GM18867 (cell line): ENCODE data around the gene RPL37.
"Not testable (repeated sequence)": the region's sequence is repeated elsewhere in the genome, so short reads cannot be mapped to it uniquely, and the experiment has no call there.

ENCODE experiments used
- ATAC-seq: cut with Tn5 transposase; IDR thresholded peaks from one replicate; pipeline ENCODE4 v1.9.1; 2021; ENCODE audit warnings: mild to moderate bottlenecking, moderate library complexity; ENCODE audit not compliant: unreplicated experiment

The RPL37 gene

DNA sequence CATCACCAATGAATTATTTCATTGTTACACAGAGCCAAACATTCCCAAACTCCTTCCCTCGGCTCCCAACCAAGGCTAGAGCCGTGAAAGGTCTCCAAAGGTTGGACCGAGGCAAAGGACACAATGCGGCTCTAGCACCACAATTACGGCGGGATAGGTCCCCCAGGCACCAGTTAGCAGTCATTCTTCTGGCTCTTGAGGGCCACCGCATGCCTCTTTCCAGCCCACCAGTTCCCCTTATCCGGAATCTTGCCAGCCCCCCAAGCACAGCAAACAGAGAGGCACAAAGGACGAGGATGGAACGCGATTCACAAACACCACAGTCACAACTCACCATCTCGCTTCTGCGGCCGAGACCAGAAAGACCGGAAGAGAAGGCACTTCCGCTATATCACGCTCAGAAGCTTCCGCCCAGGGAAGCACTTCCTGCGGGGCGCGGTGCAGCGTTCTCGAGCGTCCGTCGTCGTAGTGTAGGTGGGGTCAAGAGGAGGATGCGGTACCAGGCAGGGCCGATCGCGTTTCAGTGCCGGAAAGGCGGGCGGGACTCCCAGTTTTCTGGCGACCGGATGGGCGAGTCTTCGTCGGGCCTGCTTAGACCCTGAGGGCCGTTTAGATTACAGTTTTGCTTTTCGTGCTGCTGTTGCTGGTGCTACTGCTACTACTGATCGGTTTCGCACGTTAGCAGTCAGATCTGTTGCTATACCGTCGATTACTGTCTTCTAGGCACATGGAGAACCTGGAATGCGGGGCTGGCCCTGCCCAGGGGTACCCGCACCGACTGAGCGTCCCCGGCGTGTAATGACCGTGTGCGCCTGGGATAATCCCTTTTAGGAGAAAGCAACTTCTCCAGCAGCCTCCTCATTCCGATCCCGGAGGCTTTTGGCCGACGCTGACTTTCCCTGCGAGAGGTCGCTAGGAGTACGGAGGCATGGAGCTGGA lies at the start of gene RPL37:
Gene RPL37, minus strand, starts transcription at position 374 of the 939 bp plus-strand sequence. Its CDS starts 37 bp downstream, at position 337.
- peak; percentile 97 for ATAC-seq

DNA sequence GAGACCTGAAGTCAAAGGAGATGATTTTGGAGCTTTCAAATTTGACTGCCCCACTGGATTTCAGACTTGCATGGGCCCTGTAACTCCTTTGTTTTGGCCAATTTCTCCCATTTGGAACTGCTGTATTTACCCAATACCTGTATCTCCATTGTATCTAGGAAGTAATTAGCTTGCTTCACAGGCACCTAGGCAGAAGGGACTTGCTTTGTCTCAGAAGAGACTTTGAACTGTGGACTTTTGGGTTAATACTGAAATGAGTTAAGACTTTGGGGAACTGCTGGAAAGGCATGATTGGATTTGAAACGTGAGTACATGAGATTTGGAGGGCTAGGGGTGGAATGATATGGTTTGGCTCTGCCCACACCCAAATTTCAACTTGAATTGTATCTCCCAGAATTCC lies 48.0 kb upstream of the RPL37 start:
- ATAC-seq: not testable (repeated sequence)

DNA sequence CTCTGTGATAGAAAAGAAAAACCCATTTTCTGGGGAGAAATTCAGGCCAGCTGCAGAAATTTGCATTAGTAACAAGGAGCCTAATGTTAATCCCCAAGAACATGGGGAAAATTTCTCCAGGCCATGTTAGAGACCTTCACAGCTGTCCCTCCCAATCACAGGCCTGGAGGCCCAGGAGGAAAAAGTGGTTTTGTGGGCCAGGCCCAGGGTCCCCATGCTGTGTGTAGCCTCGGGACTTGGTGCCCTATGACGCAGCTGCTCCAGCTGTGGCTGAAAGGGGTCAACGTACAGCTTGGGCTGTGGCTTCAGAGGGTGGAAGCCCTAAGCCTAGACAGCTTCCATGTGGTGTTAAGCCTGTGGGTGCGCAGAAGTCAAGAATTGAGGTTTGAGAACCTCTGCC lies 47.3 kb upstream of the RPL37 start:
- ATAC-seq: no peak

DNA sequence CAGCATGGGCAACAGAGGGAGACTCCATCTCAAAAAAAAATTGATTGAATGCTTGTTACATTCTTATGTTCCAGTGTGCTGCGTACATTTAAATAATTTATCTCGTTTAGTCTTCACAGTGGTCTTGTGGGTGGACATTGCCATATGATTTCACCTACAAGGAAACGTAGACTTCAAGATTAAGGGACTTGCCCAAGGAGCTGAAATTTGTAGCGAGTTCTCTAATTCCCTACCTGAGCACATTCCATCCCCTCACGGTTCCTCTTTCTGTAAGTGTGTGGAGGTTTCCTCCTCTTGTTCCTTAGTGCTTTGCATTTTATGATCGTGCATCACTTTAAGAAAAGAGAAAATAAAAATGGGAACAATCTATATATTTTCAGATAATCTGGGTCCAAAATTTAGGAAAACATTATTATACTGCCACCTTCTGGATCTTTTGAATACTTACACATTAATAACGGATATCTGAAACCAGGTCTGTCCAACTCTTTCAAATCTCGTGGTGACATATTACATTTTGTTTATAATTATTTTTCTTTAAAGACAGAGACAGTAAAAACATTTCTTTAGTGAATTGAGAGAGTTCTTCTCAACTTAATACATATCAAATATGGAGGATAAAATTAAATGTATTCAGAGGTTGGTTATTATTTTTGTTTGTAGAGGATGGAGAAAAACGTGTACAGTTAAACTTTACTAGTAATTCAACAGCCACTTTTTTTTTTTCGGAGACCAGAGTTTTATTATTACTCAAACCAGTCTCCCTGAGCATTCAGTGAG lies 44.3 kb upstream of the RPL37 start:
- ATAC-seq: peak; percentile 79

- ATAC-seq: no peak
Measured at GRCh38 chr5:40877371-40877988, 42.5 kb upstream of the RPL37 start.

DNA sequence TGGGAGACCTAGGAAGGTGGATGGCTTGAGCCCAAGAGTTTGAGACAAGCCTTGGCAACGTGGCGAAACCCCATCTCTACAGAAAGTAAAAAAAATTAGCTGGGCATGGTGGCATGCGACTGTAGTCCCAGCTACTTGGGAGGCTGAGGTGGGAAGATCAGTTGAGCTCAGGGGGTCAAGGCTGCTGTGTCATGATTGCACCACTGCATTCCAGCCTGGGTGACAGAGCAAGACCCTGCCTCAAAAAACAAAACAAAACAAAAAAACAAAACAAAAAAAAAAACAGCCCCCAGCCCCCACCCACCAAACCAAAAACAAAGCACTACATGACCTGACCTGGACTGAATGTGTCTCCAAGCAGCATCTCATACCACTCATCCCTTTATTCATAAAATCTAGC lies 40.9 kb upstream of the RPL37 start:
- no peak for ATAC-seq

DNA sequence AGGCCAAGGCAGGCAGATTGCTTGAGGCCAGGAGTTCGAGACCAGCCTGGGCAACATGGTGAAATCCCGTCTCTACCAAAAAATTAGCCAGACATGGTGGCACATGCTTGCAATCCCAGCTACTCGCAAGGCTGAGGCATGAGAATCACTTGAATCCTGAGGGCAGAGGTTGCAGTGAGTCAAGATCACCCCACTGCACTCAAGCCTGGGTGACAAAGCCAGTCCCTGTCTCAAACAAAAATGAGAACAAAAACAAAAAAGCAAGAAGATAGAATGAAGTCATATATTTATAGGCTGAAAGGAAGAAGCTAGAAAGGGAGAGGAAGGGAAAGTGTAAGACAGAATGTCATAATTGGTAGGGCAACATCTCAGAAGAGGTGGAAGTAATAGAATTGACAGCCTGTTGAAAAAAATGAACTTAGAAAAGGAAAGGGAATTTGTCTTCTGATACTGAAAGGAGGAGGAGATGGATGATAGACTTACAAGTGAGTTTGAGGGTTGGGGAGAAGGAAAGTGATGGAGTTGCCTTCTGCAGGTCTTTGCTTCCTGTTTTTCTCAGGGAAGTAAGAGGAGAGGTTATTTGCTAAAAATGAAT lies 38.4 kb upstream of the RPL37 start:
- no peak for ATAC-seq

GRCh38 chr5:40872253-40872652 lies 37.2 kb upstream of the RPL37 start:
- not testable (repeated sequence) for ATAC-seq

- ATAC-seq: no peak
Measured at GRCh38 chr5:40871177-40871576, 36.2 kb upstream of the RPL37 start.

GRCh38 chr5:40869384-40869783 lies 34.4 kb upstream of the RPL37 start:
- ATAC-seq: no peak

- no peak for ATAC-seq
Measured at GRCh38 chr5:40866844-40867243, 31.8 kb upstream of the RPL37 start.

DNA sequence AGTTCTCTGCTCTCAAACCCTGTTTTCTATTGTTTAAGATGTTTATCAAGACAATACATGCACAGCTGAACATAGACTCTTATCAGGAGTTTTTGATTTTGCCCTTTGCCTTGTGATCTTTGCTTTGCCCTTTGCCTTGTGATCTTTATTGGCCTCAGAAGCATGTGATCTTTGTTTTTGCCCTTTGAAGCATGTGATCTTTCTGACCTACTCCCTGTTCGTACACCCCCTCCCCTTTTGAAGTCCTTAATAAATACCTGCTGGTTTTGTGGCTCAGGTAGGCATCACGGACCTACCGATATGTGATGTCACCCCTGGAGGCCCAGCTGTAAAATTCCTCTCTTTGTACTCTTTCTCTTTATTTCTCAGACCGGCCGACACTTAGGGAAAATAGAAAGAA lies 30.0 kb upstream of the RPL37 start:
- not testable (repeated sequence) for ATAC-seq

DNA sequence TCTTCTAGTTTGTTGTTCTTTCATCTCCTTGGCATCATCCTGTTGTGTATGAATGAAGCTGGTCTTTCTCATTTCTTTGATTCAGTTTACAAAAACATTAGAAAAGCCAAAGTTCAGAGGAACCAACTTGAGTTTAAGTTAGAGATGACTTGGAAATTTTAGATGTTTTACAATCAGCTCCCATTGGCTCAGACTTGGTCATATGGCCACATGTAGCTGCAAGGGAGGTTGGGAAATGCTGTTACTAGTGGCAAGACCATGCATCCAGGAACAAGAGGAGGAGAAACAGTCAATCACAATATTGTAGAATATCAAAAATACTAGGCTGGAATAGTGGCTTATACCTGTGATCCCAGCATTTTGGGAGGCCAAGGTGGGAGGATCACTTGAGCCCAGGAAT lies 25.7 kb upstream of the RPL37 start:
- ATAC-seq: no peak

DNA sequence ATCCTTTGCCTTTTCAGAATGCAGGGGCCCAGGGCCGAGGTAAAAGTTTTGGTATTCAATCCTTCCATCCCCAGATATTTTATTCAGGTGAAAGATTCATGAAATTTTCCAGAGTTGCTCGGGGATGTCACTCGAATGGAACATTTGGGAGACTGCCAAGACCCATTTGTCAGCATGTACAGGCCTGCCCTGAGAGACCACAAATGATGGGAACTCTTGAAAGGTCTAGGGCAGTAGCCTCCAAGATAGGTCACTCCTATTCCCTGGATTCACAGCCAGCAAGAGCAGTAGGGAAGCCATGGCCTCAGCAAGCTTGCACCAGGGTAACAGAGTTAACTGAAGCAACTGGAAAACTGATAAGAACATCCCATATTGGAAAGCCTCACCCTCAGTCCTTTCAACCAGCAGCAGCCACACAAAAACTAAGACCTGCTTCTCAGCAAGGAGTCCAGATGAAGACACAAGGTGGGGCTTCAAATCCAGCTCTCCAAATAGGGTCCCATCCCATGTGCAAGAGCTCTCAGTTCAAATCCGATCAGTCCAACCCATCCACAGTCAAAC lies 18.7 kb upstream of the RPL37 start:
- ATAC-seq: no peak

GRCh38 chr5:40847525-40847924 lies 12.5 kb upstream of the RPL37 start:
- no peak for ATAC-seq

DNA sequence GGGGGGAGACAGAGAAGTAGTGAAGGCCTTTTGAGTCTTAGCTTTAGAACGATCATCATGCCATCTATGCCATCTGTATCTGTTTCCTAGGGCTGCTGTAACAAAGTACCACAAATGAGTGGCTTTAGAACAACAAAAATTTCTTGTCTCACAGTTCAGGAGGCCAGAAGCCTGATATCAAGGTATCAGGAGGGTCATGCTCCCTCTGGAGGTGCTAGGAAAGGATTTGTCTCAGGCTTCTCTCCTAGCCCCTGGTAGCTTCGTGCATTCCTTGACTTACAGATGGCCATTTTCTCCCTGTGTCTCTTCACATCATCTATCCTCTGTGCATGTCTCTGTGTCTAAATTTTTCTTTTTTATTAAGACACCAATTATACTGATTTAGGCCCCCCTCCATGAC lies 11.3 kb upstream of the RPL37 start:
- ATAC-seq: no peak

- no peak for ATAC-seq
Measured at GRCh38 chr5:40844565-40844964, 9.5 kb upstream of the RPL37 start.

GRCh38 chr5:40842351-40842750 lies 7.3 kb upstream of the RPL37 start:
- no peak for ATAC-seq

DNA sequence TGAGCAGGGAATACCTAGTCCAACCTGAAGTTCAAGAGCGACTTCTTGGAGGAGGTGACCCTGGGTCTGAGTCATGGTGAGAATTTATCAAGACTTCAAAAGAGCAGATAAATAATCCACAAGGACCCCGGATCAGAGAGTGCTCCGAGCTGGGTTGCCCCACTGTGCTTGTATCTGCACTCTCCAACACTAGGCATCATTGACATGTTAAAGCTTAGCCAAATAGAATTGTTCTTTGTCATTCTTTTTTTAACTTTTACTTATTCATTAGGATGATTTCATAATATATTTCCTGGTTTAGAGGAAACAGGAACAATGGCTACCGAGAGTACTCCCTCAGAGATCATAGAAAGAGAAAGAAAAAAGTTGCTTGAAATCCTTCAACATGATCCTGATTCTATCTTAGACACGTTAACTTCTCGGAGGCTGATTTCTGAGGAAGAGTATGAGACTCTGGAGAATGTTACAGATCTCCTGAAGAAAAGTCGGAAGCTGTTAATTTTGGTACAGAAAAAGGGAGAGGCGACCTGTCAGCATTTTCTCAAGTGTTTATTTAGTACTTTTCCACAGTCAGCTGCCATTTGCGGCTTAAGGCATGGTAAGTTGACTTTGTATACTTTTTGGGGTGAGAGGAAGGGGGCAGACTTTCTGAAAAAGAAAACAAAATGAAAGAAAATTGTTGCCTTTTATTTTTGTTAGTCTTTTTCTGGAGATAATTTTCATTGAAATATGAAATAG lies 6.2 kb upstream of the RPL37 start, which contains the start of gene CARD6:
Gene CARD6, plus strand, starts transcription at position 300 of the 738 bp plus-strand sequence. Its CDS starts 16 bp downstream, at position 316.
- peak; percentile 65 for ATAC-seq

DNA sequence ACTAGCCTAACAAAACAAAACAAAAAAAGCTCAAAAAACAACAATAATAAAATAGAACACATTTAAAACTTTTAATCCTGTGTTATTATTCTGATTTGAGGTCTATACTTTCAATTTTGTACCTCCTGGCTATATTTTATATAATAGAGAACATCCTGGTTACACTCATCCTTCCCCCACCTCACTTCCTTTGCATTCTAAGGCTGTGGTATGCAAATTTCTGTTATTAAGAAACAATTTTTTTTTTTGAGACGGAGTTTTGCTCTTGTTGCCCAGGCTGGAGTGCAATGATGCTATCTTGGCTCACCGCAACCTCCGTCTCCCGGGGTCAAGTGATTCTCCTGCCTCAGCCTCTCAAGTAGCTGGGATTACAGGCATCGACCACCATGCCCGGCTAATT lies 3.1 kb upstream of the RPL37 start:
- ATAC-seq: no peak
